HepG2 (cell line): ENCODE measurements around the gene CH25H. TPM values are rescaled to one million over a fixed set of nuclear protein-coding genes. Genes with fewer than 3 reads are reported as not detected.

Source experiments
- ATAC-seq: fragments of 200-7000 bp; cut with Tn5 transposase; 3 replicates; pipeline ENCODE4 v1.9.1; 2020; ENCODE audit warnings: mild to moderate bottlenecking, moderate library complexity
- BruUV-seq: library from RNA; stranded (reverse); fragments of 400-500 nt; replicated peaks from 2 replicates; lab custom pipeline; 2021; lab: Mats Ljungman, UMichigan
- CTCF ChIA-PET: fragments of 300-600 bp; formaldehyde crosslinking; extraction: SDS; loops from one replicate; lab custom pipeline; 2021; ENCODE audit warnings: low total read pairs, inconsistent platforms, low intra/inter-chr PET ratio; lab: Yijun Ruan, JAX
- POLR2A ChIA-PET: fragments of 350-600 bp; sonication (Branson Sonifier 250); formaldehyde crosslinking; loops from one replicate; lab custom pipeline; 2020; ENCODE audit warnings: antibody characterized with exemption, inconsistent platforms; lab: Yijun Ruan, JAX
- DNase-seq: peaks from one replicate; pipeline ENCODE4 v3.0.0-alpha.2; 2015; ENCODE audit warnings: low spot score
- FAIRE-seq: peaks from 3 replicates; lab custom pipeline; 2011; peaks lifted over from hg19 to GRCh38; lab: Jason Lieb, UNC
- H2AFZ ChIP-seq: one replicate; pipeline ENCODE4 v1.6.1; 2011; ENCODE audit warnings: low read length, inconsistent platforms
- H3K27ac ChIP-seq: fragments of 300-600 bp; 3 replicates; pipeline ENCODE4 v1.8.0; 2011; ENCODE audit warnings: mixed run types, mild to moderate bottlenecking, mixed read lengths, low read length, inconsistent platforms; ENCODE audit not compliant: insufficient read depth; ENCODE audit errors: extremely low read length
- H3K27me3 ChIP-seq, 2 experiments: fragments of 200-600 bp in 1 of 2; 2 replicates in 1 of 2; 3 replicates in 1 of 2; pipeline versions ENCODE4 v1.6.0 to v1.8.0; 2011; ENCODE audit warnings: low read length in 2 of 2, mild to moderate bottlenecking in 2 of 2, moderate library complexity in 2 of 2, inconsistent platforms in 1 of 2; ENCODE audit not compliant: insufficient read depth in 2 of 2, control insufficient read depth in 1 of 2
- H3K36me3 ChIP-seq, 2 experiments: fragments of 200-600 bp in 1 of 2; replicated peaks in 1 of 2; 2 replicates in 1 of 2; 3 replicates in 1 of 2; pipeline versions ENCODE4 v1.5.1 to v1.8.0; 2011; ENCODE audit warnings: low read length in 2 of 2, inconsistent platforms in 1 of 2; ENCODE audit not compliant: insufficient read depth in 2 of 2, control insufficient read depth in 1 of 2
- H3K4me1 ChIP-seq: 2 replicates; pipeline ENCODE4 v1.5.1; 2012; ENCODE audit warnings: low read length, inconsistent platforms; ENCODE audit not compliant: insufficient read depth
- H3K4me2 ChIP-seq: 2 replicates; pipeline ENCODE4 v1.6.0; 2011; ENCODE audit warnings: low read depth, low read length, inconsistent platforms
- H3K4me3 ChIP-seq, 3 experiments: fragments of 200-600 bp in 1 of 3; sonication (generic), shearing (Covaris generic) in 1 of 3; replicated peaks in 1 of 3; 2 replicates each; pipeline ENCODE4 v1.5.1; 2011 to 2016; ENCODE audit warnings: low read length in 3 of 3, inconsistent platforms in 2 of 3, low read depth in 2 of 3, mild to moderate bottlenecking in 2 of 3, control low read depth in 1 of 3, mixed read lengths in 1 of 3; ENCODE audit not compliant: insufficient read depth in 1 of 3
- H3K79me2 ChIP-seq: one replicate; pipeline ENCODE4 v1.6.1; 2011; ENCODE audit warnings: low read length, inconsistent platforms; ENCODE audit not compliant: insufficient read depth
- H3K9ac ChIP-seq: 2 replicates; pipeline ENCODE4 v1.6.0; 2011; ENCODE audit warnings: mild to moderate bottlenecking, low read depth, low read length, inconsistent platforms; ENCODE audit not compliant: insufficient read depth
- H3K9me3 ChIP-seq: 2 replicates; pipeline ENCODE4 v1.5.1; 2012; ENCODE audit warnings: mild to moderate bottlenecking, low read length
- H4K20me1 ChIP-seq: 2 replicates; pipeline ENCODE4 v1.6.0; 2011; ENCODE audit warnings: inconsistent platforms, mild to moderate bottlenecking, low read length, moderate library complexity; ENCODE audit not compliant: insufficient read depth
- KDM5A ChIP-seq: fragments of 200-600 bp; sonication (generic); IDR thresholded peaks from 2 replicates; pipeline ENCODE4 v1.7.0; 2018; ENCODE audit warnings: antibody characterized with exemption, mild to moderate bottlenecking, low read length, borderline replicate concordance
- NR2F1 ChIP-seq, 2 experiments: fragments of 450-650 bp in 1 of 2; formaldehyde crosslinking in 1 of 2; IDR thresholded peaks; 2 replicates each; pipeline versions ENCODE4 v1.5.0 to v1.6.1; 2016 to 2020; ENCODE audit warnings: mild to moderate bottlenecking in 1 of 2, missing compliant biosample characterization in 1 of 2, missing genetic modification reagents in 1 of 2, moderate library complexity in 1 of 2
- RARA ChIP-seq: IDR thresholded peaks from 2 replicates; pipeline ENCODE4 v1.6.1; 2016; ENCODE audit warnings: missing genetic modification reagents, missing compliant biosample characterization
- RFX1 ChIP-seq: fragments of 450-650 bp; IDR thresholded peaks from 2 replicates; pipeline ENCODE4 v1.6.1; 2017
- ZBTB1 ChIP-seq: sonication (generic); formaldehyde crosslinking; IDR thresholded peaks from 2 replicates; pipeline ENCODE4 v1.4.0; 2020; ENCODE audit warnings: missing genetic modification reagents, borderline replicate concordance
- ZFP90 ChIP-seq: sonication (generic); formaldehyde crosslinking; IDR thresholded peaks from 2 replicates; pipeline ENCODE4 v1.8.0; 2022; ENCODE audit warnings: missing genetic modification reagents, mild to moderate bottlenecking, inconsistent platforms, borderline replicate concordance
- ZKSCAN8 ChIP-seq: IDR thresholded peaks from 2 replicates; pipeline ENCODE4 v1.6.1; 2016; ENCODE audit warnings: borderline replicate concordance, missing genetic modification reagents, missing compliant biosample characterization
- ZNF10 ChIP-seq: sonication (generic); formaldehyde crosslinking; IDR thresholded peaks from 2 replicates; pipeline ENCODE4 v1.4.0; 2020; ENCODE audit warnings: mild to moderate bottlenecking, low read depth, missing genetic modification reagents, borderline replicate concordance
- ZNF24 ChIP-seq: fragments of 450-650 bp; IDR thresholded peaks from 2 replicates; pipeline ENCODE4 v1.6.1; 2017; ENCODE audit warnings: antibody characterized with exemption, mild to moderate bottlenecking
- ZNF547 ChIP-seq: sonication (generic); formaldehyde crosslinking; IDR thresholded peaks from 2 replicates; pipeline ENCODE4 v1.5.1; 2020; ENCODE audit warnings: mild to moderate bottlenecking, missing genetic modification reagents
- ZNF652 ChIP-seq: IDR thresholded peaks from 2 replicates; pipeline ENCODE4 v1.6.1; 2016; ENCODE audit warnings: low read depth, borderline replicate concordance
- WGBS: methylation state at CpG from one replicate; pipeline ENCODE4 v1.1.6; 2017; ENCODE audit warnings: low lambda C conversion rate; 5-methylcytosine and 5-hydroxymethylcytosine counted together
- in situ Hi-C: cut with HindIII; loops from 2 replicates; pipeline ENCODE4 v1.10.0; 2017; ENCODE audit warnings: low pct_unique_long_range_greater_than_20kb; ENCODE audit not compliant: extremely low pct_ligation_motif_present
- intact Hi-C: fragments of 100-400 bp; cut with micrococcal nuclease; formaldehyde crosslinking; loops from one replicate; pipeline ENCODE4 v1.10.0; 2022; ENCODE audit not compliant: unreplicated experiment
- polyA plus RNA-seq, 8 experiments: library from polyadenylated mRNA; depleted of rRNA in 3 of 8; stranded (reverse) in 7 of 8; unstranded in 1 of 8; fragments of >200 nt; fragmentation: Illumina TruSeq in 4 of 8; extraction: Trizol in 4 of 8; gene quantifications; 2 replicates each; pipeline versions ENCODE4 v1.2.1 to v1.2.3, GENCODE V29; 2011 to 2016; ENCODE audit warnings: low read depth in 4 of 8, missing spikeins in 1 of 8, mixed read lengths in 1 of 8; ENCODE audit not compliant: insufficient read depth in 1 of 8
- total RNA-seq, 5 experiments: library from RNA; depleted of rRNA; stranded (reverse); fragments of >200 nt; fragmentation: Illumina TruSeq; extraction: Trizol; gene quantifications; 2 replicates each; pipeline ENCODE4 v1.2.3, GENCODE V29; 2016; ENCODE audit warnings: low read depth in 1 of 5
- TF ChIP-seq, protein P1 (sequence below), 2 experiments: fragments of 450-650 bp in 1 of 2; sonication (generic) in 1 of 2; formaldehyde crosslinking; IDR thresholded peaks; 2 replicates each; pipeline versions ENCODE4 v1.5.0 to v1.8.0; 2020 to 2022; ENCODE audit warnings: mild to moderate bottlenecking in 1 of 2, missing genetic modification reagents in 1 of 2
- TF ChIP-seq, protein P2 (sequence below): sonication (generic); formaldehyde crosslinking; IDR thresholded peaks from 2 replicates; pipeline ENCODE4 v1.4.0; 2020; ENCODE audit warnings: missing genetic modification reagents, mild to moderate bottlenecking, borderline replicate concordance
- TF ChIP-seq, protein P3 (sequence below), 2 experiments: sonication (generic) in 1 of 2; formaldehyde crosslinking in 1 of 2; IDR thresholded peaks; 2 replicates each; pipeline versions ENCODE4 v1.4.0 to v1.6.1; 2016 to 2020; ENCODE audit warnings: borderline replicate concordance in 1 of 2, low read depth in 1 of 2, mild to moderate bottlenecking in 1 of 2, missing genetic modification reagents in 1 of 2

CH25H gene
- total and polyA plus RNA-seq, 2 of the 13 experiments (the other 11 are each of a cell fraction or from before 2014, with no cell fraction given) = not detected

DNA sequence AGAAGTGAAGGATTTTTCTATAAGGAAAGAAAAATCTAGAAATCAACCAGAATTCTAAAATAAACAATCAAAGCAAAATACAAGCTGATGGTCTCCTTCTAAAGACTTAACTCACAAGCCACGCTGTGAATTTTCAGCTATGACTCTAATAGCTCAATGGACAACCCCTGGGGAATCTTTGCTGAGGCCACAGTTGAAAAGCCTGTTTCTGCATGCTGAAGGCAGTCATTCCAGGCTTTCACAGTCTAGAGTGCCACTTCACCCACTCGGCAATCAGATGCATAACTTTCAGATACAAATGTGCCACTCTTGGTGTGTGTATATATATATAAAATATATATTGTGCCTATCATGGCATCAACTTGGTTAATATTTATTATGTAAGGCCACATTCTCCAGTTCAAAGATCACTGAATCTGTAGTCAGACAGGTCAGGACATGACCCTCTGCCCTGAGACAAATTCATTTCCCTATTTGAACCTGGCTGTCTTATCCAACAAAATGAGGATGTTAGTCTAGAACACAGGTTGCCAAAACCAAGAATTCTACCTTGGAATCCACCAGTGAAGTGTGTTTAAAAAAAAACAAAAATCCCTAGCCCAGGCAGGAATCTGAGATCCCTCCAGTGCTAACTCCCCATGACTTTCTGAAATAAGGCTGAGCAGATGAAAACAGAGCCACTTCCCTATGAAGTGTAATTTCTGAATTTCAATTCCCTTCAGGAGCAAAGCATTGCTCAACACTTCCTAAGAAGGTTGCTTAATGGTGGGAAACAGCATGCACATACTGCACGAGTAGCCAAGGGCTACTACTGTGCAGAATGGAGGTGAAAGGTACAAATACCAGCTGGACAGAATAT lies 34.6 kb upstream of the CH25H start:
- no peak for FAIRE-seq
- WGBS = 68% methylated on average over 3 of the region's 3 CpGs
- Histone ChIP-seq H3K9ac (no peak overlapping the region), H3K36me3 (peaks cover 0 to 12% of the 10 kb centered on the region in 2 experiments; a peak in 3 of 5 replicates), H3K27me3 (no peaks in the 10 kb centered on the region), H3K9me3 (no peaks in the 10 kb centered on the region), H4K20me1 (no peaks in the 10 kb centered on the region), H3K27ac (peak overlapping the region; percentile 44), H2AFZ (no peak overlapping the region), H3K79me2 (no peaks in the 10 kb centered on the region), H3K4me3 (no peak overlapping the region), H3K4me1 (peaks cover 24% of the 10 kb centered on the region), H3K4me2 (peak overlapping the region; percentile 9; the same call in 1 of the 2 replicates)
- CTCF ChIA-PET = no interaction called here
- intact Hi-C loops (no loop called here), in situ Hi-C loops (no loop called here)
- BruUV-seq = no TSS peak
- POLR2A ChIA-PET = interaction anchor here (1.7 kb wide), 1 partner anchor 9 kb away, joined by 9 read pairs; the partner anchor contains the start of gene LIPA
- peak; percentile 69 for ATAC-seq
- DNase-seq = peak; percentile 3
- no peak for TF ChIP-seq ZFP90 (CRISPR knock-in tag)
- TF ChIP-seq ZNF24 = no peak
- TF ChIP-seq RFX1 = no peak
- TF ChIP-seq, protein P1, sequence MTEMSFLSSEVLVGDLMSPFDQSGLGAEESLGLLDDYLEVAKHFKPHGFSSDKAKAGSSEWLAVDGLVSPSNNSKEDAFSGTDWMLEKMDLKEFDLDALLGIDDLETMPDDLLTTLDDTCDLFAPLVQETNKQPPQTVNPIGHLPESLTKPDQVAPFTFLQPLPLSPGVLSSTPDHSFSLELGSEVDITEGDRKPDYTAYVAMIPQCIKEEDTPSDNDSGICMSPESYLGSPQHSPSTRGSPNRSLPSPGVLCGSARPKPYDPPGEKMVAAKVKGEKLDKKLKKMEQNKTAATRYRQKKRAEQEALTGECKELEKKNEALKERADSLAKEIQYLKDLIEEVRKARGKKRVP (CRISPR knock-in tag; IDR thresholded peaks at IDR 0.05) = no peak
- TF ChIP-seq RARA (CRISPR knock-in tag) = peak; percentile 78
- peak; percentile 31; the same call in 1 of the 2 replicates for TF ChIP-seq ZNF652 (CRISPR knock-in tag)
- TF ChIP-seq, protein P2, sequence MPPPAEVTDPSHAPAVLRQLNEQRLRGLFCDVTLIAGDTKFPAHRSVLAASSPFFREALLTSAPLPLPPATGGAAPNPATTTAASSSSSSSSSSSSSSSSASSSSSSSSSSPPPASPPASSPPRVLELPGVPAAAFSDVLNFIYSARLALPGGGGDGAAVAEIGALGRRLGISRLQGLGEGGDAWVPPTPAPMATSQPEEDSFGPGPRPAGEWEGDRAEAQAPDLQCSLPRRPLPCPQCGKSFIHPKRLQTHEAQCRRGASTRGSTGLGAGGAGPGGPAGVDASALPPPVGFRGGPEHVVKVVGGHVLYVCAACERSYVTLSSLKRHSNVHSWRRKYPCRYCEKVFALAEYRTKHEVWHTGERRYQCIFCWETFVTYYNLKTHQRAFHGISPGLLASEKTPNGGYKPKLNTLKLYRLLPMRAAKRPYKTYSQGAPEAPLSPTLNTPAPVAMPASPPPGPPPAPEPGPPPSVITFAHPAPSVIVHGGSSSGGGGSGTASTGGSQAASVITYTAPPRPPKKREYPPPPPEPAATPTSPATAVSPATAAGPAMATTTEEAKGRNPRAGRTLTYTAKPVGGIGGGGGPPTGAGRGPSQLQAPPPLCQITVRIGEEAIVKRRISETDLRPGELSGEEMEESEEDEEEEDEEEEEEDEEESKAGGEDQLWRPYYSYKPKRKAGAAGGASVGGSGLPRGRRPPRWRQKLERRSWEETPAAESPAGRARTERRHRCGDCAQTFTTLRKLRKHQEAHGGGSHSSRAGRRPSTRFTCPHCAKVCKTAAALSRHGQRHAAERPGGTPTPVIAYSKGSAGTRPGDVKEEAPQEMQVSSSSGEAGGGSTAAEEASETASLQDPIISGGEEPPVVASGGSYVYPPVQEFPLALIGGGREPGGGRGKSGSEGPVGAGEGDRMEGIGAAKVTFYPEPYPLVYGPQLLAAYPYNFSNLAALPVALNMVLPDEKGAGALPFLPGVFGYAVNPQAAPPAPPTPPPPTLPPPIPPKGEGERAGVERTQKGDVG (CRISPR knock-in tag) = no peak
- TF ChIP-seq KDM5A = no peak
- TF ChIP-seq ZKSCAN8 (CRISPR knock-in tag) = no peak
- TF ChIP-seq, protein P3, sequence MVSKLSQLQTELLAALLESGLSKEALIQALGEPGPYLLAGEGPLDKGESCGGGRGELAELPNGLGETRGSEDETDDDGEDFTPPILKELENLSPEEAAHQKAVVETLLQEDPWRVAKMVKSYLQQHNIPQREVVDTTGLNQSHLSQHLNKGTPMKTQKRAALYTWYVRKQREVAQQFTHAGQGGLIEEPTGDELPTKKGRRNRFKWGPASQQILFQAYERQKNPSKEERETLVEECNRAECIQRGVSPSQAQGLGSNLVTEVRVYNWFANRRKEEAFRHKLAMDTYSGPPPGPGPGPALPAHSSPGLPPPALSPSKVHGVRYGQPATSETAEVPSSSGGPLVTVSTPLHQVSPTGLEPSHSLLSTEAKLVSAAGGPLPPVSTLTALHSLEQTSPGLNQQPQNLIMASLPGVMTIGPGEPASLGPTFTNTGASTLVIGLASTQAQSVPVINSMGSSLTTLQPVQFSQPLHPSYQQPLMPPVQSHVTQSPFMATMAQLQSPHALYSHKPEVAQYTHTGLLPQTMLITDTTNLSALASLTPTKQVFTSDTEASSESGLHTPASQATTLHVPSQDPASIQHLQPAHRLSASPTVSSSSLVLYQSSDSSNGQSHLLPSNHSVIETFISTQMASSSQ (IDR thresholded peaks at IDR 0.05; ENCODE audit: low read depth) = no peak
- TF ChIP-seq, protein P3 (CRISPR knock-in tag; IDR thresholded peaks at IDR 0.05; ENCODE audit: borderline replicate concordance) = no peak
- no peak for TF ChIP-seq ZBTB1 (CRISPR knock-in tag)
- peak in 1 of 2 experiments; percentile 32; a peak in 1 of 4 replicates for TF ChIP-seq NR2F1 (CRISPR knock-in tag; IDR thresholded peaks at IDR 0.05)
- no peak for TF ChIP-seq ZNF10 (CRISPR knock-in tag)
- no peak for TF ChIP-seq ZNF547 (CRISPR knock-in tag)
